H1 (cell line): ENCODE data around the gene NKX2-8.

Experiments used
- JUND ChIP-seq: IDR thresholded peaks from 2 replicates; pipeline ENCODE4 v1.6.1; 2011; ENCODE audit warnings: mild to moderate bottlenecking, improper control_type of control experiment, low read length
- SUZ12 ChIP-seq: fragments of 200-600 bp; sonication (generic); IDR thresholded peaks from 2 replicates; pipeline ENCODE4 v1.6.1; 2012; ENCODE audit warnings: mild to moderate bottlenecking, inconsistent platforms, low read length, moderate library complexity, mixed read lengths
- TAF1 ChIP-seq: IDR thresholded peaks from 2 replicates; pipeline ENCODE4 v1.6.1; 2011; ENCODE audit warnings: mild to moderate bottlenecking, low read depth, low read length
- TCF12 ChIP-seq: IDR thresholded peaks from 2 replicates; pipeline ENCODE4 v1.6.1; 2011; ENCODE audit warnings: low read depth, mild to moderate bottlenecking, low read length
- TF ChIP-seq, protein P1 (sequence below), 3 experiments: IDR thresholded peaks; 1 replicate in 2 of 3; 2 replicates in 1 of 3; pipeline versions ENCODE4 v1.5.1 to v1.6.1; 2011; ENCODE audit warnings: low read length in 3 of 3, mild to moderate bottlenecking in 3 of 3, inconsistent platforms in 2 of 3, low read depth in 1 of 3, moderate library complexity in 1 of 3; ENCODE audit not compliant: insufficient read depth in 1 of 3; ENCODE audit errors: control extremely low read depth in 1 of 3
- TF ChIP-seq, protein P2 (sequence below): IDR thresholded peaks from 2 replicates; pipeline ENCODE4 v1.6.1; 2012; ENCODE audit warnings: inconsistent platforms

DNA sequence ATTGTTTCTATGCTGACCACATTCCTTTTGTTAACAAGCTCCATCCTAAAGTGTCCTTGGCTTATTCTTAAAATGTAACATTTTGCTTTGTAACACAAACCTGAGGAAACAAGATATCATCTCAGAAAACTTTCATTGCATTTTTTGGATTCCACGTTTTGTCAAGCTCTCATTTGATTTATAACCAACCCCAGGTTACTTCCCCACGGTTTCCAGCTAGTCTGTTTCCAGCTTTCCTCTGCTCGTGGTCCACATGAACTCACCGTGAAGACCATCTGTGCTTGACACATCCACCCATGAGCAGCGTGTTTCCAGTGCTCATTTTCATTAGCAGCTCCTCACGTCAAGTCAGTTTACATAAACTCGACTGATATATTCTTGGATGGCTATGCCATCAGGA lies 6.4 kb upstream of the NKX2-8 start:
- TF ChIP-seq, protein P1, sequence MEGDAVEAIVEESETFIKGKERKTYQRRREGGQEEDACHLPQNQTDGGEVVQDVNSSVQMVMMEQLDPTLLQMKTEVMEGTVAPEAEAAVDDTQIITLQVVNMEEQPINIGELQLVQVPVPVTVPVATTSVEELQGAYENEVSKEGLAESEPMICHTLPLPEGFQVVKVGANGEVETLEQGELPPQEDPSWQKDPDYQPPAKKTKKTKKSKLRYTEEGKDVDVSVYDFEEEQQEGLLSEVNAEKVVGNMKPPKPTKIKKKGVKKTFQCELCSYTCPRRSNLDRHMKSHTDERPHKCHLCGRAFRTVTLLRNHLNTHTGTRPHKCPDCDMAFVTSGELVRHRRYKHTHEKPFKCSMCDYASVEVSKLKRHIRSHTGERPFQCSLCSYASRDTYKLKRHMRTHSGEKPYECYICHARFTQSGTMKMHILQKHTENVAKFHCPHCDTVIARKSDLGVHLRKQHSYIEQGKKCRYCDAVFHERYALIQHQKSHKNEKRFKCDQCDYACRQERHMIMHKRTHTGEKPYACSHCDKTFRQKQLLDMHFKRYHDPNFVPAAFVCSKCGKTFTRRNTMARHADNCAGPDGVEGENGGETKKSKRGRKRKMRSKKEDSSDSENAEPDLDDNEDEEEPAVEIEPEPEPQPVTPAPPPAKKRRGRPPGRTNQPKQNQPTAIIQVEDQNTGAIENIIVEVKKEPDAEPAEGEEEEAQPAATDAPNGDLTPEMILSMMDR (IDR thresholded peaks at IDR 0.05; ENCODE audit: control extremely low read depth in 1 of 3, insufficient read depth in 1 of 3, low read depth in 1 of 3, low read length in 3 of 3) = no peak
- TF ChIP-seq JUND (no peak), TCF12 (no peak), TAF1 (no peak), SUZ12 (no peak)
- TF ChIP-seq, protein P2, sequence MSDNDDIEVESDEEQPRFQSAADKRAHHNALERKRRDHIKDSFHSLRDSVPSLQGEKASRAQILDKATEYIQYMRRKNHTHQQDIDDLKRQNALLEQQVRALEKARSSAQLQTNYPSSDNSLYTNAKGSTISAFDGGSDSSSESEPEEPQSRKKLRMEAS = no peak
